Stimulated activated CD4-positive, alpha-beta T cell treated with anti-CD3 and anti-CD28 coated beads, Interleukin-1b, Interleukin-23, amount 100 ng/mL, for 1 hour (primary cell): ENCODE results near the gene LSR.

Source experiments
- DNase-seq, 2 donors: peaks; one replicate each; pipeline ENCODE4 v3.0.0-alpha.2; 2020; ENCODE audit warnings: low read depth in 2 of 2

Gene LSR

GRCh38 chr19:35248310-35249145, at the start of gene LSR:
TSS of gene LSR (plus strand) at chr19:35249002. CDS start at chr19:35249023, 21 bp downstream.
- DNase-seq, result peak in 1 of 2 donors; percentile 62

GRCh38 chr19:35199481-35199880, 49.3 kb upstream of the LSR start:
- DNase-seq, result no peak

GRCh38 chr19:35202722-35203688, 45.8 kb upstream of the LSR start:
- no peak for DNase-seq

GRCh38 chr19:35204799-35205732, 43.7 kb upstream of the LSR start:
- no peak for DNase-seq

GRCh38 chr19:35205733-35206323, 43.0 kb upstream of the LSR start:
- no peak for DNase-seq

- DNase-seq, result no peak
Observed at GRCh38 chr19:35206379-35206778, 42.4 kb upstream of the LSR start.

- DNase-seq, result no peak
Observed at GRCh38 chr19:35206855-35207254, 41.9 kb upstream of the LSR start.

- no peak for DNase-seq
Observed at GRCh38 chr19:35207391-35207871, 41.4 kb upstream of the LSR start.

GRCh38 chr19:35208121-35208520, 40.7 kb upstream of the LSR start:
- DNase-seq, result no peak

GRCh38 chr19:35209646-35210045, 39.2 kb upstream of the LSR start:
- DNase-seq, result no peak

GRCh38 chr19:35211545-35212230, 37.1 kb upstream of the LSR start:
- peak in 1 of 2 donors; percentile 65 for DNase-seq

GRCh38 chr19:35212241-35212640, 36.6 kb upstream of the LSR start:
- DNase-seq, result no peak

GRCh38 chr19:35213663-35214632, 34.9 kb upstream of the LSR start:
- DNase-seq, result peak in 1 of 2 donors; percentile 75

GRCh38 chr19:35214766-35215422, 33.9 kb upstream of the LSR start:
- DNase-seq, result no peak

GRCh38 chr19:35216016-35216832, 32.6 kb upstream of the LSR start:
- DNase-seq, result no peak

- DNase-seq, result no peak
Observed at GRCh38 chr19:35216833-35217648, 31.8 kb upstream of the LSR start.

- DNase-seq, result no peak
Observed at GRCh38 chr19:35217649-35217990, 31.2 kb upstream of the LSR start.
